ENCODE measurements around the gene PIM1.

- TF ChIP-seq EZH2phosphoT487 (IDR thresholded peaks at IDR 0.05; ENCODE audit: borderline replicate concordance, low read depth, low read length) (no peak), CTCF (conservative IDR thresholded peaks at IDR 0.05; ENCODE audit: low read length) (no peak)
Observed at GRCh38 chr6:37169496-37170272, at the start of gene PIM1.
